ENCODE results near the gene RBBP7. TPM values are rescaled to one million over a fixed set of nuclear protein-coding genes. Genes with fewer than 3 reads are reported as not detected.

The RBBP7 gene
- total RNA-seq, 1 experiment from 2014 or later: 146 TPM

GRCh38 chrX:16845686-16846085 is 24.5 kb downstream of the RBBP7 start:
- ChIA-PET POLR2A (no interaction called here), CTCF (no interaction called here), RAD21 (ENCODE audit: low non-redundant PET in 1 of 2, low total read pairs in 2 of 2, uncharacterized antibody in 2 of 2, unreplicated experiment in 2 of 2) (no interaction called here)
- Histone ChIP-seq H3K9me3 (ENCODE audit: control insufficient read depth in 1 of 2, insufficient read depth in 1 of 2, low read depth in 1 of 2, low read length in 2 of 2) (no peaks in the 10 kb centered on the region), H3K4me3 (replicated peaks in 1 of 2; ENCODE audit: low read depth in 1 of 2, low read length in 2 of 2) (no peak overlapping the region), H3K27me3 (ENCODE audit: insufficient read depth, low read length) (no peaks in the 10 kb centered on the region), H3K9me2 (ENCODE audit: insufficient read depth) (no peaks in the 10 kb centered on the region), H4K20me1 (ENCODE audit: insufficient read depth) (no peaks in the 10 kb centered on the region), H3K79me2 (ENCODE audit: insufficient read depth, low read length) (peaks cover 5% of the 10 kb centered on the region; the same call in 1 of the 2 replicates), H3K4me1 (ENCODE audit: control insufficient read depth in 1 of 2, insufficient read depth in 2 of 2, low read length in 2 of 2) (no peaks in the 10 kb centered on the region), H3K9ac (ENCODE audit: low read length) (no peak overlapping the region), H3K27ac (ENCODE audit: low read depth, low read length) (no peak overlapping the region), H2AFZ (ENCODE audit: low read depth, low read length, poor library complexity, severe bottlenecking) (no peak overlapping the region), H3K36me3 (ENCODE audit: control insufficient read depth in 1 of 2, insufficient read depth in 2 of 2, low read length in 2 of 2) (peaks cover 9 to 14% of the 10 kb centered on the region in 2 experiments; a peak in 2 of 4 replicates), H3K4me2 (ENCODE audit: low read length) (no peak overlapping the region)
- DNase-seq (ENCODE audit: low read depth, low spot score) (no peak), ATAC-seq (no peak)
- intact Hi-C loops (cut with micrococcal nuclease): no loop called here
- TF ChIP-seq RAD21 (IDR thresholded peaks at IDR 0.05; ENCODE audit: low read depth): no peak
- TF ChIP-seq CEBPB (IDR thresholded peaks at IDR 0.05; ENCODE audit: low read depth): no peak
- no peak for TF ChIP-seq EZH2 (IDR thresholded peaks at IDR 0.05)
- no peak for TF ChIP-seq REST (IDR thresholded peaks at IDR 0.05; ENCODE audit: low read depth)
- no peak for TF ChIP-seq POLR2A (IDR thresholded peaks at IDR 0.05; ENCODE audit: borderline replicate concordance, extremely low read depth, insufficient read depth, insufficient read length)
- no peak for TF ChIP-seq EGR1 (IDR thresholded peaks at IDR 0.05; ENCODE audit: low read depth)
- TF ChIP-seq ATF3 (IDR thresholded peaks at IDR 0.05): no peak
- no peak for TF ChIP-seq YY1 (IDR thresholded peaks at IDR 0.05; ENCODE audit: extremely low read depth, insufficient replicate concordance, low read depth, low read length)
- TF ChIP-seq CBX3 (IDR thresholded peaks at IDR 0.05; ENCODE audit: low read depth): no peak
- no peak for TF ChIP-seq ZFX (IDR thresholded peaks at IDR 0.05)
- TF ChIP-seq ZNF274 (IDR thresholded peaks at IDR 0.05; ENCODE audit: low read depth, low read length): no peak
- TF ChIP-seq POLR2AphosphoS5 (IDR thresholded peaks at IDR 0.05; ENCODE audit: low read depth, low read length): no peak
- TF ChIP-seq TCF7L2 (IDR thresholded peaks at IDR 0.05; ENCODE audit: borderline replicate concordance, extremely low read depth, insufficient read depth, insufficient read length): no peak
- TF ChIP-seq SIN3A (IDR thresholded peaks at IDR 0.05; ENCODE audit: low read depth): no peak
- no peak for TF ChIP-seq SRF (IDR thresholded peaks at IDR 0.05; ENCODE audit: low read depth)
- no peak for TF ChIP-seq JUND (IDR thresholded peaks at IDR 0.05)
- no peak for TF ChIP-seq FOSL1 (IDR thresholded peaks at IDR 0.05; ENCODE audit: low read depth)
- no peak for TF ChIP-seq CTCF (IDR thresholded peaks at IDR 0.05 in 2 of 3, conservative IDR thresholded peaks at IDR 0.05 in 1 of 3; ENCODE audit: borderline replicate concordance in 1 of 3, insufficient read depth in 1 of 3, low read depth in 2 of 3, low read length in 2 of 3)
- TF ChIP-seq ZBTB33 (IDR thresholded peaks at IDR 0.05; ENCODE audit: extremely low read depth, insufficient replicate concordance, low read length): no peak
- TF ChIP-seq EZH2phosphoT487 (IDR thresholded peaks at IDR 0.05; ENCODE audit: borderline replicate concordance): no peak
- no TSS peak for BruUV-seq (replicated peaks)

Measured in HCT116 (cell line).